GM19193 (cell line): ENCODE results near the gene SAMD13.

ENCODE experiments used
- POLR2A ChIP-seq: IDR thresholded peaks from 4 replicates; pipeline ENCODE4 v1.6.1; 2011; ENCODE audit not compliant: insufficient read depth, insufficient read length; ENCODE audit errors: extremely low read depth

The SAMD13 gene, protein sequence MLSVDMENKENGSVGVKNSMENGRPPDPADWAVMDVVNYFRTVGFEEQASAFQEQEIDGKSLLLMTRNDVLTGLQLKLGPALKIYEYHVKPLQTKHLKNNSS

DNA sequence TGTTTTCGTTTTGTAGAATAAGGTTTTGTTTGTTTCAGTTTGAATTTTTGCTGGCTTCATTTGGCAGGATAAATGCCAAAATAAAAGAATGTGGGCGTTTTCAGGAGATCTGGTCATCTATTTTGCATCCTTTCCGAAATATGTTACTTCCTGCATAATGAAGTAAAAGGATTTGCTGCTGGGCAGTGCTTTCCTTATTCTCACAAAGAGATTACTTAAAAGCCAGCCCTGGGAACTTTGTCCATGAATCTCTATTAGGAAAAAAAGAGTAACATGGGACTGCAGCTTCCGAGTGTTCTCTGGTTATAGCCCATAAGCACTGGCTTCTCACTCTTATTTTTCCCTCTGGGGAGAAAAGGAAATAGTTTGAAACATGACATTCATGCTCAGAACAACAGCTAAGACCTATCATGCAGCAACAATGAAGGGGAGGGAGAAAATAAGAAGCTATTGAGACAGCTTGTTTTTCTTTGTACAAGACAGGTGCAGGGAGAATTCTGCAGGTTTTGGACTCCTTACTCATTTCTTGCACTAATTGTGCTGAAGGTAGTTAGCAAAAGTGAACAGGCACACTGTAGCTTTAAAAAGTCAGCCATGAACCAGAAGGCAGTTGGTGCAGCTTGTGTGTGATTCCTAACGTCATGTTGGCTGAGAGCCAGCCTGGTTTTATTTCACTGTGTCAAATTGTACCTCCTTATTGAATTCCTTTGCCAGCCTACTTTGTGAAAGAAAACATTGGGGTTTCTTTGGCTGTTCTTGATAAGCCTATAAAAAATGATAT is at the start of gene SAMD13:
Gene SAMD13 (plus strand): TSS at position 705 of the 781 bp plus-strand sequence. CDS start 1,527 bp downstream, outside the sequence.
- TF ChIP-seq POLR2A = no peak

- no peak for TF ChIP-seq POLR2A
These were observed 48.5 kb upstream of the SAMD13 start for GRCh38 chr1:84253036-84253435.

GRCh38 chr1:84253891-84254290 is 47.6 kb upstream of the SAMD13 start:
- no peak for TF ChIP-seq POLR2A

DNA sequence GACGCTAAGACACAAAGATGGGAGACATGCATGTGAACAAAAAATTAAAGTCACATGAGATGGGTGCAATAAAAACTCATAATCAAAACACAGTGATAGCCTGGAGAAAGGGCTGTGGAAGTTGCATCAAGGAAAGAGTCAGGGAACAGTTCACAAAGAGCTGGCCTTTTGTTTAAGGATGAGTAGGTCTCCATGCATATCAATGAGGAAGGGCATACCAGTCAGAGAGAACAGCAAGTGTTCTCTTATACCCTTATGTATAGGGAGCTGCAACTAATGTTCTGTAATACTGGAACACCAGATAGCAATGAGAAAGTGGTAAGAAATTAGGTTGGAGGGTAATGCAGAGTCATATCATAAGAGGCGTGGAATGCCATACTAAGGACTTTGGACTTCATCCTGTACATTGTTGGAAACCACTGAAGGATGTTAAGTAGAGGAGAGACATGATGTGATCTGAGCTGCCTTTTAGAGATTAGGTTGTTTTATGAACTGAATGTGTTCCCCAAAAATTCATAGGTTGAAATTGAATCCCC is 46.7 kb upstream of the SAMD13 start:
- TF ChIP-seq POLR2A = no peak

DNA sequence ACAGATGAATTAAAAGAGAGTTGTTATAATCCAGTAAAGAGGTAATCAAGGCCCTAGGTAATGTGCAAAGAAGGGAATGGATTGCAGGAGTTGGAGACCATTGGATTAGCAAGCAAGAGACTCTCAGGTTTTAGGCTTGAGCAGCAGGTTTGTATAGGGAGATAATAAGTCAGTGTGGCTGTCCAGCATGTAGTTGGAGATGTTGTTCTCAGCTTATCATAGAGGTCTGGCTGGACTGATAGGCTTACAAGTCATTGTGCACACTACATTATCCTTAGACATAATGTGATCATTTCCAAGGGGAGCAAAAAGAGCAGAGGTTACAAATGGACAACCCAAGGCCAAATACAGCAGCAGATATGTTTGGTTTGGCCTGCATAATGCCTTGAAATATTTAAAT is 45.9 kb upstream of the SAMD13 start:
- no peak for TF ChIP-seq POLR2A

DNA sequence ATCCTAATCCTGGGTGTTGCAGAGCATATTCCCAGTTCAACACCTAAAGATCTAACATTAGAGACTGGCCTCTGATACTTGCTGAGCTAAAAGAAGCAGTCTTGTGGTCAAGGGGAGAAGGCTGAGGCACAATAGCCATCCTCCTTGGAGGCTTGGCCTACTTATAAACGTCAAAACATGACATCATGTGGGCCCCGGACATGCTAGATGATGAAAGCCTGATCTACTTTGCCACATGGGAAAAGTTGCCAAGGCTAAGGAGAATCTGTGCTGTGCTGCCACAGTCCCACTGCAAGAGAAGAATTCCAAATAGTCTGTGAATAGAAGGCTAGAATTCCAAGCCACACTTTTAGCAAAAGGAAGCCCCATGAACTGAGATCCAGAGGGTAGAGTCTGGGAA is 43.9 kb upstream of the SAMD13 start:
- TF ChIP-seq POLR2A = no peak

DNA sequence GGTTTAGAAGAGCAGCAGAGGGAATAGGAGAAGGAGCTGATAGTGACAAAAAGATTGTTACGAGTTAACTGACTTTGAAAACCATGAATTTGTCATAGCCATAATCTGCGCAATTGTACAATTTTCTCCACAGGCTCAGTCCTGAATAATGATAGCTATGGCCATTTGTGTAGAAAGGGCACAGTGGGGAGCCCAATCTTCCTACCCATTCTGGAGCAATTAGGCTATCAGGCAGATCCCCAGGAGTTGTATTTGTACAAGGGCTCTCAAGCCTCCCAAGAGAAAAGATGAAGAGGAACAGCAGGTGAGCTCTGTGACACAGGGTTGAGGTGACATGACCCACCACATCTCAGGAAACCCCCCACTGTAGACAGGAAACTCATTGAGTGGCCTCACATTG is 42.1 kb upstream of the SAMD13 start:
- TF ChIP-seq POLR2A = no peak

DNA sequence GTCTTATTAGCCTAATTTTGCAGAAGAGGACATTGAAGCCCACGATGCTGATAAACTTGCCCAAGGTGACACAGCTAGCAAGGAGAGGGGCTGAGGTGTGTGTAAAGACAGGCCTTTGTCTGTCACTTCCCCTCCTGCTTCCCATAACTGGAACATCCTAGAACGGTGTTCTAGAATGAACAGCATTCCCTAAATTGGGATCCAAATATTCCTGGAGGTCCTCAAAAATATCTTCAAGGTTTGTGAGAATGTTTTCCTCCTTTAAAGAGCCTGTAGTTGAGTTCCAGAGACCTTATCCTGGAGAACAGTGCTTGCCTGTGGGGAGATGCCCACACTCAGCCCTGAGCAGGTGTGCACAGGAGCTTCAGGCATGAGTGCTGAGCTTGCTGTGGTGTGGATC is 41.5 kb upstream of the SAMD13 start:
- TF ChIP-seq POLR2A = no peak

- TF ChIP-seq POLR2A = no peak
These were observed 40.5 kb upstream of the SAMD13 start for GRCh38 chr1:84260852-84261518.

- TF ChIP-seq POLR2A = no peak
These were observed 36.5 kb upstream of the SAMD13 start for GRCh38 chr1:84264961-84265360.

- TF ChIP-seq POLR2A = no peak
These were observed 35.6 kb upstream of the SAMD13 start for GRCh38 chr1:84265867-84266266.

DNA sequence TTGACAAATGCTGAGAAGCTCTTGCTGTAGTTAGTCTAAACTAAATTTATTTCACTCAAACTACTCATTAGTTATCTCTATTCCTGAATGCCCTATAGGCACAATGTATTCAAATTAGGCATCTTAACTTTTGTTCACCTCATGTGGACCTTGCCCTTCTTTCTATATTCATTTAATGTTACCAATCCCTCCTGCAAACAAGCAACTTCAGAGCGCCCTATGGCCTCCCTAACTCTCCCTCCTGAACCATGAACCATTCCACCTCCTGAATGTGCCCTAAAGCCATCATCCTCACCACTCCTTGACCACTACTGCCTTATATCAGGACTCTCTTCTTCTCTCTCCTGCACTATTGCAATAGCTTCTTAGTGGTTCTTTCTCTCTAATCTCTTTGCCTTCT is 34.8 kb upstream of the SAMD13 start:
- no peak for TF ChIP-seq POLR2A

DNA sequence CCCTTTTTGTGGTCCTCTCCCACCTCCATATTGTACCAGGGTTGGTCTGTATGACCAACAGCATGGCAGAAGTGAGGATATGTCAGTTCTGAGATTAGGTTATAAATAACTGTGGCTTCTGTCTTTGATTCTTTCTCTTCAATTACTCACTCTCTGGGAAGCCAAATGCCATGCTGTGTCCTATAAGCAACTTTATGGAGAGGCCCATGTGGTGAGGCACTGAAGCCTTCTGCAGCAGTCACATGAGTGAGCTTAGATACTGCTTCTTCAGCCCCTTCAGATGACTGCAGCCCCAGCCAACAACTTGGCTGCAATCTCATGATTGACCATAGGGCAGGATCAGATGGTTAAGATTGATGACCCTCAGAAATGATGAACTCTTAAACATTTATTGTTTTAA is 34.0 kb upstream of the SAMD13 start:
- TF ChIP-seq POLR2A = no peak

GRCh38 chr1:84268346-84268745 is 33.2 kb upstream of the SAMD13 start:
- no peak for TF ChIP-seq POLR2A

DNA sequence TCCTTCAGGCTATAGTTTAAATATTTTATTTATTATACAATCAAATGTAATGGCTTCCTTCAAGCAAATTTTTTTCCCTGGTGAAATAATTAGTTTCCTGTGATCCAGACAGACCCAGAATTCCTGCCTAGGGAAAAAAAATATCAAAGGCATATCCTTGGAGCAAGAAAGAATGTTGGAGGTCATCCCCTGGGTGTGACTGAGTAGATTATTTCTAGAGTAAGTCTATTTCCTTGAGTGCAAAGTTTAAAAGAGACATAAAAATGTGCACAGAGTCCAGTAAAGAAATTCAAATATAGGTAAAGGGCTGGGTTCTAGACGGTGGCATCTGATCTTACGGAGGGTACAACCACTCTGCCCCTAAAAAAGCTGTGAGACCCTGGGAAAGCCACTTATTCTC is 32.2 kb upstream of the SAMD13 start:
- TF ChIP-seq POLR2A = no peak
